GM19240 (cell line): ENCODE results near the gene KMT2B.
"Not testable (repeated sequence)": the region's sequence is repeated elsewhere in the genome, so short reads cannot be mapped to it uniquely, and the experiment has no call there.

ENCODE experiments used
- DNase-seq: peaks from one replicate; pipeline ENCODE4 v3.0.0; 2011; ENCODE audit warnings: low spot score; ENCODE audit not compliant: insufficient read length

Gene KMT2B

DNA sequence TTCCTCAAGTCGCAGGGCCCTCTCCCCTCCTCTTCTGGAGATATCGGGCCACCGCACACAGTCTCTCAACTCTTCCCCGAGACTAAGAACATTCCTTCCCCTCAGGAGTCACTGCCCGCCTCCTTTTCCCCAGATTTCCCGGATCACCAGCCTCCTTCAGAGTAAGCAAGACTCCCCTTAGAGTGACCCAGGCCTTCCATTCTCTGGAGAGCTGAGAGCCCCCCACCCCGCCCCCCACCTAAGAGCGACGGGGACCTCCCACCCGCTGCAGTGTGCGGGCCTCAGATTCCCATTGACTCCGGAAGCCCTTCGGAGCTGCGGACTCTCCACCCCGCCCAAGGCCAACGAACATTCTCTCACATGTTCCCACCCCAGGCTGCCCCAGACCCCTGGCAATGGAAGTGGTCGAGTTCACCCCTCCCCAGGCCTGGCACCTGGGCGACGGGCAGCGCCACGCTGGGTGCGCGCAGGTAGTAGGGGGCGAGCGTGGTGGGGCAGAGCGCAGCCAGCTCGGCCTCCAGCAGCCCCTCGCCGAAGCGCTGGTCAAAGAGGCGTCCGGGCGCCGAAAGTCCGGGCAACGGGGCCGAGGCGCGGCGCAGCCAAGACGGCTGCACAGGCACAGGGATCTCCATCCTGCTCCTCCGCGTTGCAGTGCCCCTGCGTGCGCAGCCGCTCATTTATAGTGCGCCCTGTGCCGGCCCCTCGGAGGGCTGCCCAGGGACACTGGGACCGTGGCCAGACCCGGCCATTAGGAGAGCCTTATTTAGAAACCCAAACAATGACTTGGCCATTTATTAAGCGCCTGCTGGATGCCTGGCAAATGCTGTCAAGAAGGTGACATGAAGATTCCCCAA, 38.8 kb downstream of the KMT2B start, which contains the start of gene HSPB6:
TSS of gene HSPB6 (minus strand) at position 653 of the 854 bp plus-strand sequence. CDS start at position 632, 21 bp downstream.
- no peak for DNase-seq

GRCh38 chr19:35757231-35757748, 39.5 kb downstream of the KMT2B start:
- DNase-seq, result no peak

DNA sequence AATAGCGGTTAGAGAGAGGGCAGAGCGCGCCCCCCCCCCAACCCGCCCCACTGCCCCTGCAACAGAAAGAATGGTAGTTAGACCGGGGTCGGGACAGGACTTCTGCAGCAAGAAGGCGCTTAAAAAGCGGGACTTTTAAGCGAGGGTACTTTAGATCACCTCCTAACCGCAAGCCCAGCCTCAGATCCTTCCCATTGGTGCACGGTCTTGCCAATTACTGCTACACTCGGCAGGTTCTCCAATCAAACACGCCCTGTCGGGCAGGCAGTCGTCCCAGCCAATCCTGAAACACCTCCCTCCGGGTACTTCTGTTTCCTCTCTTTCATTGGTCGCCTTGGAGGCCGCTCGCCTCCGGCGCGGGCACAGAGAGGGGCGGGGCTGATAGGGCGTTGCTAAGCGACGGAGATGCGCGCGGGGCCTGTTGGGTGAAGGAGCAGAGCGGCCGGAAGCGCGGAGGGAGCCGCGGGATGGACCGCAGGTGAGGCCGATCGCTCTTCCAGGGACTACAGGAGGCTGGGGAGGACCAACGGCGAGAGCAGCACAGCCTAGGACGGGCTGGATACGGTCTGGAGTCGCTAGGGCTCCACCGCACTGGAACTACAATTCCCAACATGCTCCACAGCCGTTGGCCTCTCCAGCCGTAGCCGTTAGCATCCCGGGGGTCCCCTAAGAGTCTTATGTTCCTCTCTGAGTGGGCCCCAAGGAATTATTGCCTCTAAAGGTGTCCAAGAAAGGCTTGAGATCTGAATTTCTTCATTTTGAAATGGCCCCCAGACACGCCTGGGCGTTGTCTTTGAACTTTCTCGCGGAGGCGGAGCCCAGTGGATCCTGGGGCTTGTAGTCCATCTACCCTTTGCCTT, 40.2 kb downstream of the KMT2B start, which contains the start of gene PROSER3:
TSS of gene PROSER3 (plus strand) at position 428 of the 860 bp plus-strand sequence. CDS start at position 468, 40 bp downstream.
- DNase-seq, result peak; percentile 99

DNA sequence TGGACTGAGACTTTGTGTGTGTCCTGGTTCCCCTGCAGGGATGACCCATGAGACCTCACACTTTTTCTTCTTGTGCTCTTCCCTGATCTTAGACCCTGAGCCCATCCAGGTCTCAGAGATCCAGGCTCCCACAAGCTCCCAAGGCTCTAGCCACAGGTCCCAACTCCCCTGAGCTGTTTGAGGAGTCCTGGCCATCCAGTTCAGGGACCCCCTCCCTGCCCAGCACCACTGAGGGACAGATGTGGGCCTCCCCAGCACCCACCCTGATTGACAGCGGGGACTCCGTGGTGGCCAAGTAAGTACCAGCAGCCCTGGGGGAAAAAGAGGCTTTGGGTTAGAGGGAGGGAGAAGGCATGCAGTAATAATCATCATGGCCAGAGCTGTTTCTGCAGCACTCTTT, 41.9 kb downstream of the KMT2B start:
- DNase-seq, result no peak

- no peak for DNase-seq
Measured at GRCh38 chr19:35760711-35761349, 43.0 kb downstream of the KMT2B start.

- no peak for DNase-seq
Measured at GRCh38 chr19:35764432-35765315, 46.9 kb downstream of the KMT2B start.

- DNase-seq, result no peak
Measured at GRCh38 chr19:35766571-35767104, 48.8 kb downstream of the KMT2B start.

DNA sequence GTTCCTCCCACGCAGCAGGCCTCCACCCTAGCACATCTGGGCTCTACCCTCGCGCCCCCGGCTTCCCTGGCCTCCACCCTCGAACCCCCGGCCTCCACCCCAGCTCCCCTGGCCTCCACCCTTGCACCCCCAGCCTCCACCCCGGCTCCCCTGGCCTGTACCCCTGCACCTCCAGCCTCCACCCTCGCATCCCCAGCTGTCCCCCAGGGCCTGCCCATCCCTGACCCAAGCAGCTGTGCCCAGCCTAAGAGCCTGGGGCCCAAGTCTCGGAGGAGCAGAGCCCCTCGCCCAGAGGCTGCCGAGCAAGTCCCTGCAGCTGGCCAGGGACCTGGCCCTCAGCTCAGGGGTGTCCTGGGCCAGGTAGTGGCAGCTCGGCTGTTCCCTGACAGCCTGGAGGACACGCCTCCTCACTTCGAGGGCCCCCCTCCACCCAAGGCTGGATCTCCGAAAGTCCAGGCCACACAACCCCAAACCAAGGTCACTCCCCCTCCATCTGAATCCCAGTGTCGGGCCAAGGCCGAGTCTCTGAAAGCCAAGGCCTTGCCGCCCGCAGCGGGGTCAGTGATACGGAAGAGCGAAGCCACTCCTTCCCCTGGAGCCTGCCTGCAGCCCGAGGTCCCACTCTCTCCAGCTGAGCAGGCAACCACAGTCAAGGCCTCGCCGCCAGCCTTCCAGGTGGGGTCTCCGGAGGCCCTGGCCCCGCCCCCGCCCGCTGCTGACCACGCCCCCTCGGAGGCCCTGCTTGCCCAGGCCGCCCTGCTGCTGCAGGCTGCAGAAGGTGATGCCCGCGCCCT, 49.7 kb downstream of the KMT2B start:
- DNase-seq, result no peak

GRCh38 chr19:35768082-35768421, 50.2 kb downstream of the KMT2B start:
- no peak for DNase-seq

DNA sequence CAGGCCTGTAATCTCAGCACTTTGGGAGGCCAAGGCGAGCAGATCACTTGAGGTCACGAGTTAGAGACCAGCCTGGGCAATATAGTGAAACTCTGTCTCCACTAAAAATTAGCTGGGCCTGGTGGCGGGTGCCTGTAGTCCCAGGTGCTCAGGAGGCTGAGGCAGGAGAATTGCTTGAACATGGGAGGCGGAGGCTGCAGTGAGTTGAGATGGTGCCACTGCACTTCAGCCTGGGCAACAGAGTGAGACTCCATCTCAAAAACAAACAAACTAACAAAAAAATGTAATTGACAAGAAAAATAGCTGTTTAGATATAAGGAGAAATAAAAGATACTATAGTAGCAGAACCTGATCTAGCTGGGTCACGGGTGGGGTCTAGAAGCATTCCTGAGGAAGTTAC, 54.6 kb downstream of the KMT2B start:
- DNase-seq, result not testable (repeated sequence)

- no peak for DNase-seq
Measured at GRCh38 chr19:35773020-35773806, 55.4 kb downstream of the KMT2B start.

DNA sequence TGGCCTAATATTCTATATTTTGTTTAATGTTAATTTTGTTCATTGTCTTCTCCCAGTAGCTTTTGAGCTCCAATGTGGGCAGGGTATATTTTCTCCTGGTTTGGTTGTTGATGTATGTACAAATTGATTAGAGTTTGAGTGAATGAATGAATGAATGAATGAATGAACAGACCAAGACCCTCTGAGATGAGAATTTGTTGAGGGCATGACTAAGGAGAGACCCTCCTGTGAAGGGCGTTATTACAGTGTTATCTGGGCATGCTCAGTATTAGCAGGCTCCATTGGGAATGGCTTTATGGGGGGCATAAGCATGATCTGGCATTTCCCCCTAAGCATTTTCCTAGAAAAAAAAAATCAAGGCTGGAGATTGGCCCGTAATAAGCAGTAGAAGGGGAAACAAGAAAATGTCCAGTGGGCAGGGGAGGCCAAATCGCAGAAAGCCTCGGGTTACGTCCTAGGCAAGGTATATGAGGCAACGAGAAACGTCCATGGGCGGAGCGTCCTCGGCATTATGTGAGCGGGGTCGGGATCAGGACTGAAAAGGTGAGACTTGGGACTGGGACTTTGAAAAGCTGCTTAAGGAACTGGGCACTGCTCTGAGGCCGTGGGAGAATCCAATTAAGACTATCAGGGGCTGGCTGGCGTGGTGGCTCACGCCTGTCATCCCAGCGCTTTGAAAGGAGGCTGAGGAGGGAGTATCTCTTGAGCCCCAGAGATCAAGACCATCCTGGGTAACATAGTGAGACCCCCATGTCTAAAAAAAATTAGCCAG, 56.7 kb downstream of the KMT2B start:
- DNase-seq, result no peak

- DNase-seq, result no peak
Measured at GRCh38 chr19:35775046-35775297, 57.2 kb downstream of the KMT2B start.

- DNase-seq, result peak; percentile 97
Measured at GRCh38 chr19:35775298-35776101, 57.7 kb downstream of the KMT2B start, which contains the start of gene ARHGAP33. ARHGAP33 (plus strand) TSS chr19:35775564; CDS start chr19:35775659, 95 bp downstream.

GRCh38 chr19:35776102-35776788, 58.4 kb downstream of the KMT2B start:
- DNase-seq, result no peak

DNA sequence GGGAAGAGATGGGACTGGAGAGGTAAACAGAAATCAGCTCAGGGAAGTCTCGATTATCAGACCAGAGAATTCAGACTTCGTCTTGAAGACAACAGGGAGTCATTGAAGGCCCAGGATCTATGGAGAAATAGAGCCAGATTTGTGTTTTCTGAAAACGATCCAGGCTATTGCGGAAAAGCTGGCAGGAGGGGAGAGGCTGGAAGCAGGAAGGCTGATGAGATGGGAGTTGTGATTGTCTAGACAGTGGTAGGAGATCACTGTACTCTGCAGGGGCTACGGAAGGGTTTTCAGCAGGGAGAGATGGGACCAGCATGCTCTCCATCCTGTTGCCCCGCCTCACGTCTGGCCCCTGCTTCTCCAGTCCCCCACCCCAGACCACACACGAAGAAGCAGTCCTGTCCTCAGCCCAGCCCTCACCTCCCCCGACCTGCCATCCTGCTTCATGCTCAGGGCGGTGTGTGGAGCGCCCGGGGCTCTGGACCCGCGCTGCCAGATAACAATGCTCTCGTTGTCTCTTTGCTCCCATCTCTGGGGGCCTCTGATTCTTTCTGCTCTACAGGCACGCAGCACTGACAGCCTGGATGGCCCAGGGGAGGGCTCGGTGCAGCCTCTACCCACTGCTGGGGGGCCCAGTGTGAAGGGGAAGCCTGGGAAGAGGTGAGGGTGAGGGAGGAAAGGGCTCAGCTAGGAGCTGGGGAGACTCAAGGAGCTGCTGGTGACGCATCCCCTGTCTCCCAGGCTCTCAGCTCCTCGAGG, 59.5 kb downstream of the KMT2B start:
- no peak for DNase-seq
